Stimulated activated CD4-positive, alpha-beta T cell treated with anti-CD3 and anti-CD28 coated beads, Interleukin-4, amount 100 ng/mL, for 4 hours (primary cell): ENCODE data around the gene TNPO1.
"Not testable (repeated sequence)": the region's sequence is repeated elsewhere in the genome, so short reads cannot be mapped to it uniquely, and the experiment has no call there.

Experiments used
- DNase-seq, 2 experiments: peaks; one replicate each; pipeline ENCODE4 v3.0.0-alpha.2; 2020

The TNPO1 gene

DNA sequence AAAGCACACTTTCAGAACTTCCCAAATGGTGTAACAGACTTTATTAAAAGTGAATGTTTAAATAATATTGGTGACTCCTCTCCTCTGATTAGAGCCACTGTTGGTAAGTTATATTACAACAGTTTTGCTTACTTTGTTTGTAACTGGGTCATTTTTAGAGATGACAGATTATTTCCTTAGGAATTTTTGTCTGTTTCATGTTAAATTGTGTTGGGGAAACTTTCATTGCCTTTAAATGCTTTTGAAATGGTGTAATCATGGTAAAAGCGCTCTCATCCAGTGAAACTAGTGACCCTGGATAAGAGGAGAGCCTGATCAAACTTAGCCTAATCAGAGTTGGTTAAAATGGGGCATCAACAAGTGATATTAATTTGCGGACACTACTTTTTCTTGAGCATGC is 39.4 kb downstream of the TNPO1 start:
- no peak for DNase-seq

DNA sequence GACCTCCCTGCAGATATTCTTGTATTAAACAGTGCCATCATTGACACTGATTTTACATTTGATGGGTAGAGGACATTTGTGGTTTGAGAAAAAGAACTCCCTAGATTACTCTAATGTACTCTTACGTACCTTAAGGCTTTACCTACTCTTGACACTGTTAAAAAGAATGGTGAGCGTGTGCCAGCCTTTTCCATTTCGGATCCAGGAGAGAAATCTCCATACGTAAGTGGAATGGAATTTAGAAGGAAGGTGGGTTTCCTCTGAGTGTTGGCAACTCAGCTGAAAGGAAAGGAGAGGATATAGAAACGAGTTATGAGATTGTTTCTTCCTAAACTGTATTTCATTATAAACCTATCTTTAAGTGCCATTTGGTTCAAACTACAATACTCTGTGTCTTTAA is 40.9 kb downstream of the TNPO1 start:
- DNase-seq: no peak

DNA sequence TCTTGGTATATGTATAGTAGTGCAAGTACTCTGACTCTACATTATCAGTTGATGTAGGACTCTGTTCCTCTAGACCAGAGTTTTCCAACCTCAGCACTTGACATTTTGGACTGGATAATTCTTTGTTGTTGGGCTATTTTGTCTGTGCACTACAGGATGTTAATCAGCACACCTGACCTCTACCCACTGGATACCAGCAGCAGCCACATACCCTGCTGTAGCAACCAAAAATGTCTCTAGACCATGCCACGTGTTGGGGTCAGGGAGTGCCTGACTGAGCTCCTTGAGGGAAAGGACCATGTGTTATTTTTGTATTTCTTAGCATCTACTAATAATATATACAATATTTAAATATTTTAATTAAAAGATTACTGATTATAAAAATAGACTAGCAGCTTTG is 42.7 kb downstream of the TNPO1 start:
- DNase-seq: no peak

- DNase-seq: no peak
These were observed 44.0 kb downstream of the TNPO1 start for GRCh38 chr5:72860499-72860898.

- no peak for DNase-seq
These were observed 55.0 kb downstream of the TNPO1 start for GRCh38 chr5:72871366-72872024.

DNA sequence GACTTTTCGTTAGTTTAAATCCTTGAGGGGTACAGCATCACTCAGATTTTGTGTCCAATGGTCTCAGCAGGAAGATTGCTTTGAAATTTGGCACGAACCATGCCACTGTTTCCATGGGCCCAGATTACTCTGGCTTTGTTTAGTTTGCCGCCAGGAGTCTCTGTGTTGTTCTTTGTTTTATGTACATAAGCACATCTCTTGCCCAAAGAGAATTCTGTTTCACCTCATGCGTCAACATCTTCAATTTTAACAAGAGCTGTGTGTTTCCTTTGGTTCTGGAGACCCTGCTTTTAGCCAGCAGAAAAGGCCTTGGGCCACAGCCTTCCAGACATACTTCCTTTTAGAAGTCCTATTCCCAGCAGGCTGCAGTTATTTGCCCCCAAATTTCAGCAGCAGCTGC is 62.4 kb downstream of the TNPO1 start:
- DNase-seq: no peak

GRCh38 chr5:72882989-72883388 is 66.5 kb downstream of the TNPO1 start:
- no peak for DNase-seq

DNA sequence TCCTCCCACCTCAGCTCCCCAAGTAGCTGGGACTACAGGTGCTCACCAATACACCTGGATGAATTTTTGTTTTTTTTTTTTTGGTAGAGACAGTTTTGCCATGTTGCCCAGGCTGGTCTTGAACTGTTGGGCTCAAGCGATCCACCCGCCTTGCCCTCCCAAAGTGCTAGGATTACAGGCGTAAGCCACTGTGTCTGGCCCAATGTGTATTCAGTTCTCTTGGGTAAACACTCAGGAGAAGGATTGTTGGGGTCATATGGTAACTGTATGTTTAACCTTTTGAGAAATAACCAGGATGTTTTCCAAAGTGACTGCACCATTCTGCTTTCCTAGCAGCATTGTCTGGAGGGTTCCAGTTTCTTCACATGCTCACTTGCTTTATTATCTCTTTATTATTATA is 67.4 kb downstream of the TNPO1 start:
- no peak for DNase-seq

DNA sequence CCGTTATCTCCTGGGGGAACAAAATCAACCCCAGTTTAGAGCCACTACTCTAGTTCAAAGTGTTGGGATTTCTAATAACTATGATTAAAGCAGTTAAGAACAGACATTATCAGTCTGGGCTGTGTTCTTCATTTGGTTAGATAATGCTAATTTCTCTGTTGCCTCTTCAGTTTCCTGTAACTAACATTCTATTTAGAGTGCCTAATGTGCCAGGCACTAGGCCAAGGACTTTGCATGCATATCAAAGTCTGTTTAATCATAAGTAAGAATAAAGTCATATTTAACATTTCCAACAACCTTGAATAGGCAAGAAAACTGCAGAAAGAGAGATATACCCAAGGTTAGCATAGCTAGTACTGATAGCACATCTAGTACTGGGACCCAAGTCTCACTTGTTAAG is 68.4 kb downstream of the TNPO1 start:
- no peak for DNase-seq

DNA sequence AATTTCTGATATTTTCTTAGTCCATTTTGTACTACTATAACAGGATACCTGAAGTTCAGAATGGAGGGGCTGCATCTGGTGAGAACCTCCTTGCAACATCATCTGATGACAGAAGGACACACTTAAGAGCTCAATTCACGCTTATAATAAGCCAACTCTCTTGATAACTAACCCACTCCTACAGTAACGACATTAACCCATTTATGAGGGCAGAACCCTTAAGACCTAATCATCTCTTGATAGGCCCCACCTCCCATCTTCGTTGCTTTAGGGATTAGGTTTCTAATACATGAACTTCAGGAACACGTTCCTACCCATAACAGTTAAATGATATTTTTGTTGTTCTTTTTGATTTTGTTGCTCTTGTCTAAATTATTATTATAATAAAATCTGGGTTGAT is 69.4 kb downstream of the TNPO1 start:
- DNase-seq: no peak

DNA sequence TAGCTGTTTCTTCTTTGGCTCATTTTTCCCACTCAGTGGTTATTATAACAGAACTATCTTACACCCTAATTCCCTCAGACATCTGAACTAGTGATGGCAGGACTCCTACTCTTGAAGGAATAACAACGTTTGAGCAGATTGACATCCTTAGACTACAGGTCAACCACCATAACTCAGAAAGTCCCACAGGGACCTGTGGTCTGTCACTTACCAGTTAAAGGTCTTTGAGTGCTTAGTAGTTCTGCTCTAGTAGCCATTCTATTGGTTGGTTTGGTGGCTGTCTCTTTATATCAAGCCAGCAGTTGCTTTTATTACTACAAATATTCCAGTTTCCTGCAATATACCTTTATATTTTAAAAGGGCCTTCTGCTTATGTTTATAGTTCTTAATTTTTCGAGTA is 72.1 kb downstream of the TNPO1 start:
- no peak for DNase-seq

DNA sequence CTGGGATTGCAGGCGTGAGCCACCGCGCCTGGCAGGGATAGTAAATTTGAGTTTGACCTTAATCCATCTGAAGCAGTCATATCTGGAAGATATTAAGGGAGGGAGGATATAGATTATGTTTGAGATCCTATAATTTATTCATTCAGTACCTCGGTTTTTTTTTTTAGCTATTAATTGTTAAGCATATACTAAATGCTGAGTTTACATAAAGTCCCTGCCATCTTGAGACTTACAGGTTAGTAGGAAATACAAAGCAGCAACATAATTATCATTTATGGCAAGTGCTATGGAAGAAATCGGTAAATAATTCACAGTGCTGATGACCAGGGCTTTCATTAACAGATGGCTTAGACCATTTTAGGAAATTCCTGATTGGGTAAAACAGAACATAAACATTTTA is 72.9 kb downstream of the TNPO1 start:
- no peak for DNase-seq

DNA sequence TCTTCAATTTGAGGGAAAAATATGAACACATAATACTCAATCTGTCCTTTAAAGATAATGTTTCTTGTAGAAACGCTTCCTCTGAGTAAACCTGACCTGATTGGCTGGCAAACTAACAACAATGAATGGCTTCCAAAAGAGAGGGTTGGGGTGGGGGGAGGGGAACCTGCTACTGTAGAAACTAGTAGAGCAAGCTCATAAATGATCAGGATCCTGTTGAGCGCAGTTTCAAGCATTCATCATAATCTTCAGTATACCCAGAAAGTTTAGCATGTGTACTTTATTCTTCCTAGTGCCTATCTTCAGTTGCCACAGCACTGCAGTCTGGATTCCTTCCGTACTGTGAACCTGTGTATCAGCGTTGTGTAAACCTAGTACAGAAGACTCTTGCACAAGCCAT is 76.4 kb downstream of the TNPO1 start:
- no peak for DNase-seq

GRCh38 chr5:72895758-72896157 is 79.3 kb downstream of the TNPO1 start:
- no peak for DNase-seq

DNA sequence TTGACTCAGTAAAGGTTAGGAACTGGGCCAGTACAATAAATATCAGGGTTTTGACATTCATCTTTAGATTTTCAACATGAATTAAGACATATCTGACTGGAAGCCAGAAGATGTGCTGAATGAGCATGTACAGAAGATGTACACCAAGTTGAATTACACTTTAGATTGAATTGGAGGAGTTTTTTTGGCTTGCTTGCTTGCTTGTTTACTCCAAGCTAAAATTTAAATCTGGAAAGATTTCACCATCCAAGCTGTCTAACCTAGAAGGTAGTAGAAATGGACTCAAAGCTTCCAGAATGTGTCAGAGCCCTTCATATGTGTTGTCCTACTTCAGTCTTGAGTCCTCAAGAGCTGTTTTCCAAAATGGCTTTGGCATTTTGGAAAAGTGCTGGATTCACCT is 90.3 kb downstream of the TNPO1 start:
- no peak for DNase-seq

DNA sequence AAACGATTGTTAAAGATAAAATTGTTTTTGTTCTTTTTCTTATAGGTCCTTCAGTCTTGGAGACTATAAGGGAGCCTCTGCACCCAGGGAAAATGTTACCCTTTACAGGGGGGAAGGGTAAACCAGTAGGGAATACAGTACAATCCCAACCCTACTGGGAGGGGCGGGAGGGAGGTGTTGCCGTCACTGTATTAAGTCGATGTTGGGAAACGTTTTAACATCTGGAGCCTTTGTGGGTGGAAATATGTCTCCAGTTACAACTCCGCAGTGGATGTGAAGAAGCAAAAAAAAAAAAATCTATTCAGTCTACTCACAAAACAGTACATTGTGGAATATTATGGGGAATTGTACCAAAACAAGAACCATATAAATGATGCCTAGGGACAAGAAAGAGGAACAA is 92.2 kb downstream of the TNPO1 start:
- DNase-seq: no peak

DNA sequence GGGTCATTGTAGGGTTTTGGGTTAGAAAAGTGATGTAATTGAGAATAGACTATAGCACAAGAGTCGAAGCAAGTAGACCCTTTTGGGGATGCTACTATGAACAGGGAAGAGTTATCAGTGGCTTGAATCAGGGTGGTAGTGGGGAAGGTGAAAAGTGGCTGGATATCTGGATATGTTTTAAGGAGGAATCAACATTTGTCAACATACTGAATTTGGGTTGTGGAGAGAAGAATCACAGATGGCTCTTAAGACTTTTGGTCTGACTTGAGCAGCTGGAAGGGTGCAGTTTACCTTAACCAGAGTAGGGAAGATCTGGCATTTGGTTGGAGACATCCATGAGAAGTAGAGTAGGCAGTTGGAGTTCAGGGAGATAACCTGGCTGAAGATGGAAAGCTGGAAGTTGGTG is 100.9 kb downstream of the TNPO1 start:
- DNase-seq: no peak

DNA sequence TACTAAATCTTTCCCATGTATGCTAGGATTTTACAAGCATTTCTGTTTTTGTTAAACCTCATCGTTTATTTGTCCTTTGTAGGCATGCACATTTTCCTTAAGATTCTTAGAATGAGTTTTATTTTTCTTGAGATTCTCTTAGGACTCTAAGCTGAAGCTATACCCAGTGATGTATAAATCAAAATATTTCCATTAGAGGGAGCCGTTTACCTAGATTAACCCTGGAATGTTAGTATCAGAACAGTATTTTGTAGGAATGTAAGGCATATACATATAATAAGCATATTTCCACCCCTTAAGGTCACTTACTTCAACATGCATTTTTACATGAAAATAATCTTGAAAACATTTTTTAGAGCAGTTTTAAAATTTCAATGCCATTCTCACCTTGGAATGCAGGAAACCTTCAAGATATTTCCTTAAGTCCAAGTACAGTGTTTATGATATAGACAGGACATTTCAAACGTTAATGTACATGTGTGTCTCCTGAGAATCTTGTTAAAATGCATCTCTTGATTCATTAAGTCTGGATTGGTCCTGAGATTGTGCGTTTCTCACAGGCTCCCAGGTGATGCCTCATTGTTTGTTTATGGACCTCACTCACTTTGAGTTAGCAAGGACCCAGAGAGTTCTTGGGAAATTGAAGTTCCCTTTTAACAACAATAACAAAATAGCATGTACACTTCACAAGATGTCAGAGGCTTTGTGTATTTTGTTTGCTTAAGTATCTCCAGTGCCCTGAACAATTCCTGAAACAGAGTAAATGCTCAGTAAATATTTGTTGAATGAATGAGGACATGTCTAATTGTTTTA is 104.4 kb downstream of the TNPO1 start:
- no peak for DNase-seq

GRCh38 chr5:72921886-72922285 is 105.4 kb downstream of the TNPO1 start:
- DNase-seq: no peak

DNA sequence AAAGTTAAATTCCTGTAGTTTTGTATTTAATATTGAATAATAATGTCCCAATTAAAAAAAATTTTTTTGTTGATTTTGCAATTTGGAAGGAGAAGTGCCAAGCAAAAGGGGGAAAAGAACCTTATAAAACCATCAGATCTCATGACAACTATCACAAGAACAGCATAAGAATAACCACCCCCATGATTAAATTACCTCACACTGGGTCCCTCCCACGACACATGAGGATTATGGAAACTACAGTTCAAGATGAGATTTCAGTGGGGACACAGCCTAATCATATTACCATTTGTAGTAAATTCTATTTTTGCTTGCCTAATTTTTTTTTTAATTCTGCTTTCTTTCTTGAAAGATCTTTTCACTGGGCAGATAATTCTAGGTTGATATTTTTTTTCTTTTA is 106.0 kb downstream of the TNPO1 start:
- no peak for DNase-seq

DNA sequence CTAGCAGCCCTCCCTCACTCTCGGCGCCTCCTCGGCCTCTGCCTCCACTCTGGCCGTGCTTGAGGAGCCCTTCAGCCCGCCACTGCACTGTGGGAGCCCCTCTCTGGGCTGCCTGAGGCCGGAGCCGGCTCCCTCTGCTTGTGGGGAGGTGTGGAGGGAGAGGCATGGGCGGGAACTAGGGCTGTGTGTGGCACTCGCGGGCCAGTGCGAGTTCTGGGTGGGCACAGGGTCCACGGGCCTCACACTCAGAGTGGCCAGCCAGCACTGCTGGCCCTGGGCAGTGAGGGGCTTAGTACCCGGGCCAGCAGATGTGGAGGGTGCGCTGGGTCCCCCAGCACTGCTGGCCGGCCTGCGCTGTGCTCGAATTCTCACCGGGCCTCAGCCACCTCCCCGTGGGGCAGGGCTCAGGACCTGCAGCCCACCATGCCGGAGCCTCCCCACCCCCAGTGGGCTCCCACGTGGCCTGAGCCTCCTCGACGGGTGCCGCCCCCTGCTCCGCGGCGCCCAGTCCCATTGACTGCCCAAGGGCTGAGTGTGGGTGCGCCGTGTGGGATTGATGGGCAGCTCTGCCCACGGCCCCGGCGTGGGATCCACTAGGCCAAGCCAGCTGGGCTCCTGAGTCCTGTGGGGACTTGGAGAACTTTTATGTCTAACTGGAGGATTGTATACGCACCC is 109.0 kb downstream of the TNPO1 start:
- no peak for DNase-seq

DNA sequence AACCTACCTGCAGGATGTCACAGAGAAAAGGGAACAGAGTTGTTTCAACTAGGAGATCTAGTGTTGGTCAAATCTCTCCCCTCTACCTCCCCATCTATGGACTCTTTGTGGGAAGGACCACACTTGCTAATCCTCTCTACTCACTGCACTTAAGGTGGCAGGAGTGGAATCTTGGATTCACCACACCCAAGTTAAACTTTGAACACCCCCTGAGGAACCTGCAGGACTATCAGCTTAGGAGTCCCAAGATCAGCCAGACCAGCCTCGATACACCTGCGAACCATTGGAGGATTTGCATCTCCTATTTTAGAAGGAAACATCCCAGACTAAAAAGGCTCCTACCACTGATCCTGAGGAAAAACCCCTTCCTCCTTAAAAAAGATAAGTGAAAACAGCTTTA is 116.2 kb downstream of the TNPO1 start:
- not testable (repeated sequence) for DNase-seq

- DNase-seq: not testable (repeated sequence)
These were observed 118.7 kb downstream of the TNPO1 start for GRCh38 chr5:72934953-72935725.
